HG02588 (cell line): ENCODE measurements around the gene HDAC11.
"Not testable (repeated sequence)": the region's sequence is repeated elsewhere in the genome, so short reads cannot be mapped to it uniquely, and the experiment has no call there.

Experiments
- ATAC-seq: cut with Tn5 transposase; IDR thresholded peaks from one replicate; pipeline ENCODE4 v1.9.1; 2021; ENCODE audit warnings: mild to moderate bottlenecking, moderate library complexity; ENCODE audit not compliant: unreplicated experiment

HDAC11 gene

DNA sequence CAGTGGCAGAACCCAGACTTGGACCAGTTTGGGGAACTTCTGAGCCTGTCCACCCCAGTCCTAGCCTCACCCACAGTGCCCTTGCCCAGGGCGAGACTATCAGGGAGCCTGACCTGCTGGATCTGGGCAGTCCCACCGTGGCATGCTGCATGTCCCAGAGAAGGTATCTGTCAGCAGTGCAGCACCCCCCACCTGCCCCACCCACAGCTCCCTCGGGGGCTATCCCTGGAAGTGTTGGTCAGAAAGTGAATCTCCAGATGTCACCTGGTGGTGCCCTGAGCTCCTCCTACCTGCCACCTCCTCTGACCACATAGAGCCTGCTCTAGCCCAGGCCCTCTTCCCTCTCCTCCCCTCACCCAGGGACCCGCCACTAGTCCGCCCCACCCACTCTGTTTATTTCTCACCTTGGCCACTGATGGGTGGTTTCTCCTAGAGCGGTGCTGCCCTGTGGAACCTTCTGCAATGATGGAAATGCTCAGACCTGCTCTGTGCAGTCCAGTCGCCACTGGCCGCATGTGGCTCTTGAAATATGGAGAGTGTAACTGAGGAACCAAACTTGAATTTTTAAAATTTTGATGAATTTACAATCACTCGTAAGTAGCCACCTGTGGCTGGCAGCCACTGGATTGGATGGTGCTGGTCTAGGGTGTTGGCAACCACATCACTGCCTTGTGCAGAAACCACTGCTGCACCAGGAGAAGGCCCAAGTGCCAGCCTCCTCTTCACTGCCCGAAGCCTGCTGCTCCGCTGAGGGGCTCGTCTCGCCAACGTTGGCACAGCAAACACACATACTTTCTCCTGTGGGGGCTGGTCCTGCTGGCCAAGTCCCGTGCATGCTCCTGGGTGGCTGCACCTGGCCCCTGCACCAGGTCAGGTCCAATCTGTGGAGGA lies 13.1 kb downstream of the HDAC11 start:
- no peak for ATAC-seq

GRCh38 chr3:13493867-13494441 lies 13.8 kb downstream of the HDAC11 start:
- no peak for ATAC-seq

GRCh38 chr3:13494463-13495350 lies 14.6 kb downstream of the HDAC11 start:
- ATAC-seq: no peak

- ATAC-seq: no peak
These were observed 15.3 kb downstream of the HDAC11 start for GRCh38 chr3:13495351-13495813.

DNA sequence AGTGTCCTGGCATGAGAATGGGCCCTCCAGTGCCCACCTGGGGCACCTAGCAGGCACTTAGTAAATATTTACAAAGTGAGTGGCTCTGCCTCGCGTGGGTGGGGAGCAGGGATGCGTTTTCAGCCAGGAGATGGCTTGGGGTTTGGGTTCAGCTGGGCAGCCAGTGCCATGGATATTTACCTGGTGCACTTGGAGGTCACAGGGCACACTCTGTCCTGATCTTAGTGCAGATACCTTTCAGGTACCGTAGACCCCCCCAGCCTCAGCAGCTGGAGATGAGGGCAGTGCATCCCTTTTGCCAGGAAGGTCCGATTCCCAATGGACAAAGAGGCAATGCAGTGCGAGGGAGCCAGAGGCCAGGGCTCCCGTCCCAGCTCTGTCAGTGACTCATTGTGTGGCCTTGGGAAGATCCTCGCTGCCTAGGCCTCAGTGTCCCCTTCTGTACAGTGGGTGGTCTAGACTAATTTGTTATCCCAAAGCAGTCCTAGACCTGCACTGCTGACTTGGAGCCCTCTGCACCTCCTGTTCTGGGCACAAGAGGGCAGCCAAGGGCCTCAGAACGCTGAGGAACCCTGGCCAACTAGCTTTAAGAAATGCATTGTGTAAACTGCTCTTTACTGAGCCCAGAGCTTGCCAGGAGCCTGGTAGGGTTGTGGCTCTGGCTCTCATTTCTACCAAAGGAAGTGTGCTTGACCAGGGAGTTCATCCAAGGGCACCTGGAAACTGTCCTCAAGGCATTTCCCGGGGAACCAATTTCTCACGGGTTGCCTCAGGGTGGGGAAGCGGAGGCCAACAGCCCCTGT lies 16.0 kb downstream of the HDAC11 start:
- peak; percentile 69 for ATAC-seq

DNA sequence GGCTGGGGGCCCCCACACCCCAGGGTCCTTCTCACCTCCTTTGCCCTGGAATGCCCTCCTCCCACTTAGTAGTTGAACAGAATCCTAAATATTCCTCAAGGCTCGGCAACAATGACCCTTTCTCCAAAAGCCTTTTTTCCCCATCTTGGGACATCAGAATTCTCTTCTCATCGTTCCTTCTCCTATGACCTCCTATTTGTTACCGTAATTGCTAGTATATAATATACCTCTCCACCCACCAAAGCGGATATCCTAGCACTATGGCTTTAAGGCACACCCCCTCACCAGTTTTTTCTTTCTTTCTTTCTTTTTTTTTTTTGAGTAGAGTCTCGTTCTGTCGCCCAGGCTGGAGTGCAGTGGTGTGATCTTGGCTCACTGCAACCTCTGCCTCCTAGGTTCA lies 16.8 kb downstream of the HDAC11 start:
- no peak for ATAC-seq

DNA sequence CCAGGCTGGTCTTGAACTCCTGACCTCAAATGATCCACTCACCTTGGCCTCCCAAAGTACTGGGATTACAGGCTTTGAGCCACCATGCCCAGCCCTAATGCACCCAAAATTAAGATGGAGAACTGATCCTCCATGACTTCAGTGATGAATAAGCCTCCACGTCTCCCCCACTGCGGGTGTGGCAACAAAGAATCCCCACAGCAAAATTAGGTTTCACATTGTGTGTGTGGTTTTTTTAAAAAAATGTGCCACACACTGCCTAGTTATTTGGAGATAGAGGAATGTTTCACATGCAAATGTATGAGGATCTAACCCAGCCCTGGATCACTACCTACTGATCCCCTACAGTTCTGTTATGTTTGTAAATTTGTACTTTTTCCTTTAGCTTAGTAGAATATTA lies 17.3 kb downstream of the HDAC11 start:
- ATAC-seq: no peak

GRCh38 chr3:13498354-13499060 lies 18.4 kb downstream of the HDAC11 start:
- ATAC-seq: no peak

DNA sequence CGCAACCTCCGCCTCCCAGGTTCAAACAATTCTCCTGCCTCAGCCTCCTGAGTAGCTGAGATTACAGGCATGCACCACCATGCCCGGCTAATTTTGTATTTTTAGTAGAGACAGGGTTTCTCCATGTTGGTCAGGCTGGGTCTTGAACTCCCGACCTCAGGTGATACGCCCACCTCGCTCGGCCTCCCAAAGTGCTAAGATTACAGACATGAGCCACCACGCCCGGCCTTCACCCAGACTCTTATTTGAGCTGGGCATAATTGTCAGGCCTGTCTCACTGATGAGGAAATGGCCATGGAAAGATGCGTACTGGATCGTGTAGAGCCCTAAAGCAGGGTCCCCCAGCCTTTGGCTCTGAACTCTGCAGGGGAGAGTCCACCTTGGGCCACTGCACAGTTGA lies 19.1 kb downstream of the HDAC11 start:
- ATAC-seq: not testable (repeated sequence)

- no peak for ATAC-seq
These were observed 20.2 kb downstream of the HDAC11 start for GRCh38 chr3:13500133-13500885.

DNA sequence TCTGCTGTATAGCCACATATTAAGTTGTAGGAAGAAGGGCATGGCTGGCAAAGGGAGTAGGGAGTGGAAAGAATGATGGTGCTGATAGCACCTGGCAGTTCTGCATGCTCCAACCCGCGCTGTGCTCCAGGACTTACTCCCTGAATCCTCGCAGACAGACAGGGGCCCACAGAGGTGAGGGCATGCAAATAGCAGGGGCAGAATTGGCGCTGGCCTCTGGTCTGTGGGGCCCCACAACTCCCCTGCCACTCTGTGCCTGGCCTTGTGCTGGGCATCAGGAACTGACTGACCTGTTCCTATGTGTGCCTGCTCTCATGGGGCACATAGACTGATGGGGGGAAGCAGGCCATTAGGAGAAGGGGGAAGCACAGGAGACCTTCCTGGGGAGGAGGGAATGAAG lies 20.9 kb downstream of the HDAC11 start:
- no peak for ATAC-seq

DNA sequence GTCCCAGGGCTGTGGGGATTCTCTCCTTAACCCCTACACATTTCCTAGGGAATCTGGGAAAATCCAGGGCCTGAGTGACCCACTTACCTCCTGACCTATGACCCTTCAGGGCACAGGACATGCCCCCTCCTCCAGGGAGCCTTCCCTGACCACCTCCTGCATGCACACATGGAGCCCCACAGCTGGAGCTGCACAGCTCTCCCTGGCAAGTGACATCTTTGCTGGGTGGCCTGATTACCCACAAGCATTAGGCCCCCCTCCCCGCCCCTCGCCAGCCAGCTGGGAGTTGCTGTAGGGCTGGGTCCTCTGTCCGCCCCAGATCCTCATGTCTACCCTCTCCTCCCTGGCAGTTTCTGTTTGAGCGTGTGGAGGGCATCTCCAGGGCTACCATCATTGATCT lies 21.4 kb downstream of the HDAC11 start:
- no peak for ATAC-seq

GRCh38 chr3:13501958-13502790 lies 22.1 kb downstream of the HDAC11 start:
- no peak for ATAC-seq

GRCh38 chr3:13502791-13503060 lies 22.6 kb downstream of the HDAC11 start:
- no peak for ATAC-seq

GRCh38 chr3:13504161-13504831 lies 24.2 kb downstream of the HDAC11 start:
- no peak for ATAC-seq

- ATAC-seq: no peak
These were observed 25.3 kb downstream of the HDAC11 start for GRCh38 chr3:13505147-13506130.

DNA sequence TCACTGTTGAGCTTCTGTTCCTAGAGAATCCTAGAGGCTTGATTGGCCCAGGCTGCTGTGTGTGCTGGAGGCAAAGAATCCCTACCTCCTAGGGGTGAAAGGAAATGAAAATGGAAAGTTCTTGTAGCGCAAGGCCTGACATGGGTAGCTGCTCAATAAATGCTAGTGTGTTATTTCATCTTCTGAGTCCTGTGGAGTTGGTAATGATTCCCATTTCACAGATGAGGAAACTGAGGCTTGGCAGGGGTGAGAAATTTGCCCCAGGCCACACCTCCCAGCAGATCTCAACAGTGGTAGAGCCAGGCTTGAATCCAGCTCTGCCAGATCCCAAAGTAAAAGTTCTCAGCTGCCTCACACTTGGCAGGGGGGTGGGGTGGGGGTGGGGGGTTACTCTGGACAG lies 26.1 kb downstream of the HDAC11 start:
- ATAC-seq: no peak
